Erythroblast (primary cell): Measurements from ENCODE around the gene TMEM154.

Experiments
- DNase-seq, 2 experiments: peaks; one replicate each; lab custom pipeline; 2025; lab: John Stamatoyannopoulos, UW
- GATA1 ChIP-seq: IDR thresholded peaks from 2 replicates; pipeline ENCODE4 v1.6.1; 2011; ENCODE audit warnings: low read depth, mild to moderate bottlenecking, control low read depth, low read length, moderate library complexity
- POLR2A ChIP-seq: IDR thresholded peaks from 2 replicates; pipeline ENCODE4 v1.6.1; 2011; ENCODE audit warnings: mild to moderate bottlenecking, low read length

TMEM154 gene

DNA sequence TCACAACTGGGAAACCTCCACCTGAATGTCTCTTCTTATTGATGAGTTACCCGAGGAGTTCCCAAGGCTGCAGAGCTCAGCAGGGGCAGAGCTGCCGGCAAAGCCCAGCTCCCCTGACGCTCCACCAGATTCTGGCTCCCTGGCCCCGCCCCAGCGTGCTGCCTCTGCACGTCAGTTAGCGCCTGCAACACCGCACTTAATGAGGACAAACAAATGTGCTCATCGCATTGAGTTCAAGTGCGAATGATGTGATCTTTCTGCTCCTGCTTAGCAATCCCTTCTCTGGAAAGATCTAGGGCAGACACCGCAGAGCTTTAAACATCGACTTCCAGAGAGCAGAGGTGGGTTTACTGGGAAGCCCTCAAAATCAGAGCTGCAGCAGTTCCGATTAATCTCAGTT, 88.4 kb downstream of the TMEM154 start:
- TF ChIP-seq POLR2A, result no peak
- TF ChIP-seq GATA1, result no peak
- peak; percentile 33 to 38 for DNase-seq

DNA sequence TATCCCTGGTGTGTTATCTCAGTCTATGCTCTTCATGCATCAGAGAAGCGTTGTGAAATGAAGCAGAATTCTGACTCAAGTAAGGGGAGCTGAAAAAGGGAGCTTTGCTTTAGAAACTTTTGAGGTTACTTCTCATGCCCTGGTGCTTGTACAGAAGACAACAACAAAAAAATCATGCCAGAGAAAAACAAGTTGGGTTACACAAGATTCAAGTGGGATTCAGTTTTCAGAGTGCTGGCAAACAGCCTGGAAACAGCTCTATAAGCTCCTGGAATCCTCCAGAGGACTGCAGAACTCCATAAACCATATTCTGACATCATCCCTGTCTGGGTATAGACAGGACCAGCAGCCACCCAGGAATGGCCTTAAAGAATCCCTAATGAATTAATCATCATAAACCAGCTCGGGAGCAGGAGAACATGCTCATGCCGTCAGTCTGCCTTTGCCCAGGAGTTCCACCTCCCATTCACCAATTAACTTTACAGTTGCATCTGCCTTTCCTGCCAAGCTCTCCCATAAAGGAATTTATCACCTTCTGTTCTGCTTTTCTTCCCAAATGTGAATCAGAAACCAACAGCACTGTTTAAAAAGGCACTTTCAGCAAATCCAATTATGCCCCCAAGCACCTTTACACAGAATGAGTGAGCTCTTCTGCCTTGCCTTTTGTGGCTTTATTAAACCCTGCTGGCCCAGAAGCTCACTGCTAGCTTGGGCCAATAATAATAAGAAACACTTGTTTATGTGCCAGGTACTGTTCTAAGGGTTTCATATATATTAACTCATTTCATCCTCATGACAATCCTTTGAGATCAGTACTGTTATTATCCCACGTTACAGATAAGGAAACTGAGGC, 89.4 kb downstream of the TMEM154 start:
- TF ChIP-seq POLR2A (no peak), GATA1 (no peak)
- no peak for DNase-seq

DNA sequence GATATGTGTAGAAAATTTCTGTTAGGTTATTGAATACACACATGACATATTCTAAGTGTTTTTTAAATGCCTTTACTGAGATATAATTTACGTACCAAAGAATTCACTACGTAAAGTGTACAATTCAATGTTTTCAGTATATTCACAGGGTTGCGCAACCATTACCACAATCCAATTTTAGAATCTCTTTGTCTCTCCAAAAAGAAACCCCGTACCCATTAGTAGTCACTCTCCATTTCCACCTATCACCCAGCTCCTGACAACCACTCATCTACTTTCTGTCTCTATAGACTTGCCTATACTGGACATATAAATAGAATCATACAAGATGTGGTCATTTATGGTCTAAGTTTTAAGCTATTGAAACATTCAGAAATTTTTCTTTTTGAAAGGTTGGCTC, 90.9 kb downstream of the TMEM154 start:
- no peak for DNase-seq
- TF ChIP-seq POLR2A (no peak), GATA1 (no peak)

DNA sequence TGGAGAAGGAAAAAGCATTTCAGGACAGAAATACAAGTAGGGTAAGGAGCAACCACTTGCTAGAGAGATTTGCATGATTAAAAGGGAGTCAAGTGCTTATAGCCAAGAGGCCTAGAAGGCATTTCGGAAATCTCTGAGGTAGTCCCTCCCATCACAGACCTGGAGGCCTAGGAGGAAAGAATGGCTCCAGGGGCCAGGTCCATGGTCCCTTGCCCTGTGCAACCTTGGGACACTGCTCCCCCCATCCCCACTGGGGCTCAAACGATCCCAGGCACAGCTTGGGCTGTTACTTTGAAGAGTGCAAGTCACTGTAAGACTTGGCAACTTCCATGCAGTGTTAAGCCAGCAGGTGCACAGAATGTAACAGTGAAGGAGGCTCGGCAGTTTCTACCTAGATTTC, 92.7 kb downstream of the TMEM154 start:
- DNase-seq, result no peak
- TF ChIP-seq POLR2A (no peak), GATA1 (no peak)

DNA sequence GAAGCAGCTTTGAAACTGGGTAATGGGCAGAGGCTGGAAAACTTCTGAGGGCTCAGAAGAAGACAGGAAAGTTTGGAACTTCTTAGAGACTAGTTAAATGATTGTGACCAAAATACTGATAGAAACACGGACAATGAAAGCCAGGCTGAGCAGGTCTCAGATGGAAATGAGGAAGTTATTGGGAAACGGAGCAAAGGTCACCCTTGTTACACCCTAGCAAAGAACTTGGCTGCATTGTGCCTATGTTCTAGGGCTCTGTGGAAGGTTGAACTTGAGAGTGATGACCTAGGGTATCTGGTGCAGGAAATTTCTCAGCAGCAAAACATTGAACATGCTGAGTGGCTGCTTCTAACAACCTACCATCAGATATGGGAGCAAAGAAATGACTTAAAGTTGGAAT, 93.1 kb downstream of the TMEM154 start:
- no peak for TF ChIP-seq POLR2A
- no peak for TF ChIP-seq GATA1
- no peak for DNase-seq

- no peak for DNase-seq
- no peak for TF ChIP-seq POLR2A
- no peak for TF ChIP-seq GATA1
Measured at GRCh38 chr4:152585023-152585441, 94.8 kb downstream of the TMEM154 start.

DNA sequence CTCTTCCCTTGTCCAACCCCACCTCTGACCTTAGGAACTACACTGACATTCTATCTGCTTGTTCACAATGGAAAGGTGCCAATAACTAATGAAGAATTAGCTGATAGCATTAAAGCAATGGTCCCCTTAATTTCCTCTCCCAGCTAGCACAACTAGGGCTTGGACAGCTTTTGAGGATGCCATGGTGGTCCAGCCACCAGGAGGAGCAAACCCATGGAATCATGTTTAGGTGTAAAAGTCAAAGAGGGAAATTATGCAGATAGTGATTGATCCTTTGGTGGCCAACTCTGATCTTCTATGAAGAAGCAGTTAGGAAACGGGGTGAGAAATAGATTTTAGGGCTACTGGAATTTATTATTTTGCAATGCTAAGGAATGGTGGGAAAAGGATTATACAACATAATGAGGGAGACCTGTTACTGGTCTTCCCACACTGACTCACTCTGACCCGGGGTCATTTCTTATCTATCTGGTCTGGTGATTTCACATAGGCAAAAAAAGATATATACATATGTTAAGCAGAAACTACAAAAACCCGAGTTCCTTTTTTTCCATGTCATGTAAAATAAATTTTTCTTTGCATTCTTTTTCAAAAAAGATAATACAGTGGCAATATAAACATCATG, 98.1 kb downstream of the TMEM154 start:
- peak; percentile 30 to 31 for DNase-seq

GRCh38 chr4:152579916-152580315, 99.9 kb downstream of the TMEM154 start:
- TF ChIP-seq GATA1, result no peak
- no peak for TF ChIP-seq POLR2A
- DNase-seq, result peak; percentile 36 to 62

More for the DNA sequence above, 98.1 kb downstream of the TMEM154 start:
- no peak for TF ChIP-seq POLR2A
- no peak for TF ChIP-seq GATA1

DNA sequence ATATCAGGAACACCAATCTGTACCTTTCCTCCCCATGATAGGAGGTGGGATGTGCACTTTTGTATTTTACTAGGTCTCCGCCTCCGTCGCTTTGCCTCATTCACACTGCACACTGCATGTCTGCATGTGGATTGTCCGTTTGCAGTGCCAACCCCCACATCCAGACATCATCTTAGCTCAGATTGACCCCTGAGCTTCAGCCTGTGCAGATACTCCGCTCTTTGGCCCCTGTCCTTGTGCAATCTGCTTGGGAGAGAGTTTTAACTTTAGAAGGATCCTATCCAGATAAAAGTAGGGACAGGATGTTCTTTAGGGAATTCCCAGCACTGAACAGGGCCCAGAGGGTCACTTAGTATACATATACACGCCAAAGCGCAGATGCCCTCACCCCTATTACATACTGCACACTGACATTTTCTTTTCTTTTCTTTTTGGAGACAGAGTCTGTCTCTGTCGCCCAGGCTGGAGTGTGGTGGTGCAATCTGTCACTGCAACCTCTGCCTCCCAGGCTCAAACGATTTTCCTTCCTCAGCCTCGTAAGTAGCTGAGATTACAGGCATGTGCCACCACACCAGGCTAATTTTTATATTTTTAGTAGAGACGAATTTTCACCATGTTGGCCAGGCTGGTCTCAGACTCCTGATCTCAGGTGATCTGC, 100.6 kb downstream of the TMEM154 start:
- DNase-seq, result no peak
- TF ChIP-seq GATA1 (no peak), POLR2A (no peak)

- no peak for TF ChIP-seq POLR2A
- TF ChIP-seq GATA1, result no peak
- DNase-seq, result no peak
Measured at GRCh38 chr4:152578670-152579069, 101.1 kb downstream of the TMEM154 start.

DNA sequence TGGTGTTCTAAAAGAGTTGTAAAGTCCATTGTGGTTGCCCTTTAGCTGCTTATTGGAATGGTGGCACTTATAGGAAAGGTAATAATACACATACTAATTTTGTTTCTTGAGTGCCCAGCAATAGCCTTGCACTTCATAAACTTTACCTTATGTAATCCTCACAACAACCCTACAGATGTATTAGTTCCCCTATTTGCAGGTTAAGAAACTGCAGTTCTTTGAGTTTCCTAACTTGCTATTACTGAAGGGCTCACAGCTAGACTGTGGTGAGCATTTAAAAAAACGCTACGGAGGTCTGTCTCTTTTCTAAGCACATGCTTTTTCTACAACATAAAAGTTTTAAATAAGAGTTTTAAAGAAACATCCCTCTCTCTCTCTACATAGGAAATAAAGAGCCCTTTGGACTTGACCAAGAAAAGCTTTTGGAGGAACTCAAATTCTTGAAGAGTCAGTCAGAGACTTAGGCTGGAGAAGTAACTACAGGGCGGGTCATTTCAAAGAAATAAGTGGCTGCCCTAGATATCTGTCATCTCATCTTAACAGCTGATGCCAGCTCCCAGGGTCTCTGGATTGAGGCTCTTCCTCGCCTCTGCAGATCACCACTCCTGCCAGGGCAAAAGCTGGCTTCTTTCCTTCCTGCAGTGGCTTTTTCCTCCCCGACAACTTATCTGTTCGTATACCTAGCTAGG, 101.9 kb downstream of the TMEM154 start:
- TF ChIP-seq GATA1, result no peak
- TF ChIP-seq POLR2A, result no peak
- peak; percentile 65 to 80 for DNase-seq

- TF ChIP-seq GATA1, result no peak
- TF ChIP-seq POLR2A, result no peak
Measured at GRCh38 chr4:152575533-152575932, 104.3 kb downstream of the TMEM154 start.

GRCh38 chr4:152573861-152574260, 105.9 kb downstream of the TMEM154 start:
- no peak for DNase-seq
- TF ChIP-seq GATA1 (no peak), POLR2A (no peak)

More at GRCh38 chr4:152575533-152575932, 104.3 kb downstream of the TMEM154 start:
- DNase-seq, result no peak

DNA sequence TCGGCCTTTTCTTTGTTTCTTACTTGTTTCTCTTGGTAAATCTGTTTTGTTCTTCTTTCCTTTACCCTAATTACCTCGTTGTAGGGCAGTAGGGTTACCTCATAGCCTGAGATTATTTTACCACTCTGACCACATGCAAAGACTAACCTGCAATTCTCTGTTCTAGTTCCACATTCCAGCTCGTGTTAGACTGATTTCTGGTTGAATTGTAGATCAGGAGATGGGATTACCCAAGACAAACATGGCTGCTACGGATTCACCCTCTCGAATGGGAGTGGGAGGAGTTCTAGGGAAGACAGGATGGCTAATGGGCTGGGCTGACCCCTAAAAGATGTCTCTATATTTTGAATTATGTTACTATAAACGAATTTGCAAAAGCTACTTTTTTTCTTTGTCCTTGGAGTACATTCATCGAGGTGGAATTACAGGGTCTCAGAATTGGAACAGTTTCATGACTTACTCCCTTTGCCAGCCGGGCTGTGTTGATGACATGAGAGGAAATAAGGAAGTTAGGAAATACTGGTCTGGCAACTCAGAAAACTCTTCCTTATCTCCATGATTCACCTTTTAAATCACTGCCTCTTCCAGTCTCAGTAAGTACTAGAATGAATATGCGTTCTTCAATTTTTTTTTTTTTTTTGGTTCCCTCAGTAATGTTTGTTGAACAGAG, 107.2 kb downstream of the TMEM154 start:
- TF ChIP-seq GATA1 (no peak), POLR2A (no peak)
- peak; percentile 7 to 32 for DNase-seq

- no peak for DNase-seq
- TF ChIP-seq POLR2A (no peak), GATA1 (no peak)
Measured at GRCh38 chr4:152571770-152572169, 108.0 kb downstream of the TMEM154 start.
